Activated CD4-positive, alpha-beta memory T cell treated with anti-CD3 and anti-CD28 coated beads for 36 hours (primary cell): Measurements from ENCODE around the gene NEK6. TPM values are rescaled to one million over a fixed set of nuclear protein-coding genes. Genes with fewer than 3 reads are reported as not detected.
A peak's percentile ranks its signal among the peaks of the same experiment; 100 is the strongest.

ENCODE experiments used
- CTCF ChIA-PET: fragments of 350-600 bp; sonication (Branson Sonifier 250); formaldehyde crosslinking; loops from one replicate; lab custom pipeline; 2021; ENCODE audit warnings: antibody characterized with exemption, inconsistent platforms; lab: Charles Lee
- POLR2A ChIA-PET: fragments of 350-600 bp; sonication (Branson Sonifier 250); formaldehyde crosslinking; loops from one replicate; lab custom pipeline; 2021; ENCODE audit warnings: antibody characterized with exemption; lab: Charles Lee
- DNase-seq: peaks from one replicate; pipeline ENCODE4 v3.0.0-alpha.2; 2020
- H3K27ac Mint-ChIP-seq: one replicate; pipeline ENCODE4 v1.8.0; 2021; ENCODE audit warnings: mixed read lengths
- H3K27me3 Mint-ChIP-seq: one replicate; pipeline ENCODE4 v1.8.0; 2021; ENCODE audit warnings: mixed read lengths
- H3K36me3 Mint-ChIP-seq: one replicate; pipeline ENCODE4 v1.8.0; 2021; ENCODE audit warnings: mixed read lengths
- H3K4me1 Mint-ChIP-seq: one replicate; pipeline ENCODE4 v1.8.0; 2021; ENCODE audit warnings: low read depth, mixed read lengths
- H3K4me3 Mint-ChIP-seq: one replicate; pipeline ENCODE4 v1.8.0; 2021; ENCODE audit warnings: mild to moderate bottlenecking, mixed read lengths
- H3K9me3 Mint-ChIP-seq: one replicate; pipeline ENCODE4 v1.8.0; 2021; ENCODE audit warnings: mixed read lengths
- intact Hi-C: fragments of 100-400 bp; cut with micrococcal nuclease; formaldehyde crosslinking; loops from one replicate; pipeline ENCODE4 v1.15.1; 2023
- total RNA-seq, 2 experiments: library from RNA; stranded (reverse); gene quantifications; one replicate each; pipeline ENCODE4 v1.2.3, GENCODE V29; 2021

The NEK6 gene
- total RNA-seq, 2 experiments from 2014 or later: 16.1 to 18.8 TPM

DNA sequence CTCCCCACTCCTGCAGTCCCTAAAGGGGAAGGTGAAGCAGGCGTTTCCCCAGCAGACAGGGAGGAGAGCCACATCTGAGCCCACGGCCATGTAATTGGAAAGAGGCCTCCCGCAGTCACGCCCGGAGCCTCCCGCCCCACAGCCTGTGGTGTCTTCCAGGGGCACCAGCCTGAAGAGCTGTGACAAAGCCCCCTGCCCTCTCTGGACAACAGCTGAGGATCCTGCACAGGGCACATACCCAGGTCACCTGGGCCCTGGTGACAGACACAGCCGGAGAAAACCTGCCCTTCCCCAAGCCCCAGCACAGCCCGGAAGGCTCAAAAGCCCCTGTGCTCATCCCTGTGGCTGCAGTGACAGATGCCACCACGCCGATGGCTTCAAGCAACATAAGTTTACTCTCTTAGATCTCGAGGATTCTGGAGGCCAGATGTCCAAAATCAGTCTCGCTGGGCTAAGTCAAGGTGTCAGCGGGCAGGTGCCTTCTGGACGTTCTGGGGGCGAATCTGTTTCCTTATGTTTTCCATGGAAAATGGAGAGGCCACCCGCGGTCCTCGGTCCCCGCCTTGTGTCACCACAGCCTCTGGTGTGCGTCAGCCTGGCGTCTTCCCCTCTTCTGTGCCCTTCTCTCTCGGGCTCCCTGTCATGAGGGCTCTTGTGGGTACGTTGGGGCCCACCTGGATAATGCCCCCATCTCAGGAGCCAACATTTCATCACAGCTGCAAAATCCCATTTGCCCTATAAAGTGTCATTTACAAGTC, 86.0 kb downstream of the NEK6 start:
- no peaks in the 10 kb centered on the region for H3K9me3 Mint-ChIP-seq
- H3K4me1 Mint-ChIP-seq: no peaks in the 10 kb centered on the region
- no peaks in the 10 kb centered on the region for H3K27me3 Mint-ChIP-seq
- intact Hi-C loops: no loop called here
- DNase-seq: no peak
- H3K4me3 Mint-ChIP-seq: no peak overlapping the region
- ChIA-PET POLR2A (no interaction called here), CTCF (no interaction called here)
- H3K27ac Mint-ChIP-seq: no peak overlapping the region
- peaks cover 3% of the 10 kb centered on the region for H3K36me3 Mint-ChIP-seq

- CTCF ChIA-PET: no interaction called here
- Mint-ChIP-seq H3K27me3 (no peaks in the 10 kb centered on the region), H3K4me1 (no peaks in the 10 kb centered on the region), H3K9me3 (no peaks in the 10 kb centered on the region), H3K36me3 (peaks cover 3% of the 10 kb centered on the region), H3K27ac (no peak overlapping the region), H3K4me3 (no peak overlapping the region)
- intact Hi-C loops: no loop called here
- POLR2A ChIA-PET: no interaction called here
- no peak for DNase-seq
Observed at GRCh38 chr9:124344291-124345050, 86.7 kb downstream of the NEK6 start.

- intact Hi-C loops: no loop called here
- no peak overlapping the region for H3K4me3 Mint-ChIP-seq
- ChIA-PET POLR2A (no interaction called here), CTCF (no interaction called here)
- no peaks in the 10 kb centered on the region for H3K27me3 Mint-ChIP-seq
- no peak overlapping the region for H3K27ac Mint-ChIP-seq
- no peak for DNase-seq
- no peaks in the 10 kb centered on the region for H3K4me1 Mint-ChIP-seq
- H3K9me3 Mint-ChIP-seq: no peaks in the 10 kb centered on the region
- peaks cover 3% of the 10 kb centered on the region for H3K36me3 Mint-ChIP-seq
Observed at GRCh38 chr9:124345063-124345462, 87.3 kb downstream of the NEK6 start.

DNA sequence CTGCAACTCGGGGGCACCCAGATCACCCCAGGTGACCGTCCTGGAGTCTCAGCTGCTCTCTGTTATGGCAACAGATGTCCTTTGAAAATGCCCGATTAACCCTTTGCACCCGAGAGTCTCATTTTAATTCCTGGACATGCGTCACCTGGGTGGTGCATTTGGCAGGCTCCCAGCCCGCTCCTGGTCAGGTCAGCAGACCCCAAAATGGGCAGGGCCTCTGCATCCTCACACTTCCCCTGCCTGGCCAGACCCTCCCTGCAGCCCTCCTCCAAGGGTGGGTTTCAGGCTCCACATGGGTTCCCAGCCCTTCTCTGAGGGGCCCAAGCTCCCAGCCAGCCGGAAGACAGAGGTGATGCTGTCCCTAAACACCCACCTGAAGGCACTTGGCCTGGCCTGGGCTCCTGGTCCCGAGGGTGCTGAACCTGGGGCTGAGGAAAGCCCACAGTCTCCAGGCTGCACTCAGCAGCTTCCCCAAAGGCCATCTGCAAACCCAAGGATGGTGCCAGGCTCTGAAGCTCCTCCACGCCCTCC, 88.1 kb downstream of the NEK6 start:
- POLR2A ChIA-PET: no interaction called here
- H3K27me3 Mint-ChIP-seq: no peaks in the 10 kb centered on the region
- no peaks in the 10 kb centered on the region for H3K9me3 Mint-ChIP-seq
- H3K4me1 Mint-ChIP-seq: no peaks in the 10 kb centered on the region
- DNase-seq: no peak
- intact Hi-C loops: no loop called here
- H3K36me3 Mint-ChIP-seq: peaks cover 6% of the 10 kb centered on the region
- CTCF ChIA-PET: no interaction called here
- no peak overlapping the region for H3K27ac Mint-ChIP-seq
- no peak overlapping the region for H3K4me3 Mint-ChIP-seq

DNA sequence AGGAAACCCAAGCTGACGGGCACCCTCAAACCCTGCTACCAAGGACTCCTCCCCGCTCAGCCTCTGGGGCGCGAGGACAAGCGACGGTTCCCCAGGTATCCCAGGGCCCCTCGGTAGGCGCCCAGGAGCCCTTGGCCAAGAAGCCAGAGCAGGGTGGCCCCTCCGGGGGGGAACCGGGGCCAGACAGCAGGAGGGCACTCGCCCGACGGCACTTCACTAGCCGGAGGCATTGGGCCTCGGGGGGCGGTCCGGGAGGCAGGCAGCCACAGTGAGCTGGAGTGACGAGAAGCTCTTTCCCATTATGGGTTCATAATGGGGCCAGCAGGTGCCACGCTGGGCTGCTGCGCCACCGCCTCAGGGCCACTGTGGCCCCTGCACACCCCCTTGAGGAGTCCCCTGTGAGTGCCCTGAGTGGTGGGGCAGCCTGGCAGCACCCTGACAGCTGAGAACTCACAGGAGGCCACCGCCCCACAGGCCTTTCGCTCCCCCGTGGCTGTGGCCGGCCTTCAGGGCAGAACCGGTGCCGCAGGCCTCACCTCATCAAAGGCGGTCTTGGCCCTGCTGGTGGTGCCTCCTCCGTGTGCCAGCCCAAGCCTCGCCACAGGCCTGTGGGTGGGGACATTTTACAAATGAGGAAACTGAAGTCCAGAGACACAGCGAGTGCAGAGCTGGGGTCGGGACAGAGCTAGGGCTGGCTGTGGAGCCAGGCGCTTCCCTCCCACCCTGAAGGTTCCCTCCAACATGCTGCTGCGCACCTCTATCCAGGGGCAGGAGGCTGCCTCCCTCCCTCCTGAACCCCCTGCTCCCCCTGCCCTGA, 88.8 kb downstream of the NEK6 start:
- H3K4me3 Mint-ChIP-seq: no peak overlapping the region
- H3K27ac Mint-ChIP-seq: no peak overlapping the region
- intact Hi-C loops: no loop called here
- POLR2A ChIA-PET: no interaction called here
- DNase-seq: no peak
- H3K4me1 Mint-ChIP-seq: no peaks in the 10 kb centered on the region
- no peaks in the 10 kb centered on the region for H3K9me3 Mint-ChIP-seq
- no peaks in the 10 kb centered on the region for H3K27me3 Mint-ChIP-seq
- CTCF ChIA-PET: no interaction called here
- H3K36me3 Mint-ChIP-seq: peaks cover 8% of the 10 kb centered on the region

- CTCF ChIA-PET: no interaction called here
- H3K4me1 Mint-ChIP-seq: no peaks in the 10 kb centered on the region
- POLR2A ChIA-PET: no interaction called here
- no peak overlapping the region for H3K27ac Mint-ChIP-seq
- H3K36me3 Mint-ChIP-seq: peaks cover 15% of the 10 kb centered on the region
- H3K4me3 Mint-ChIP-seq: no peak overlapping the region
- intact Hi-C loops: no loop called here
- no peaks in the 10 kb centered on the region for H3K9me3 Mint-ChIP-seq
- no peaks in the 10 kb centered on the region for H3K27me3 Mint-ChIP-seq
- DNase-seq: no peak
Observed at GRCh38 chr9:124347206-124347967, 89.6 kb downstream of the NEK6 start.

DNA sequence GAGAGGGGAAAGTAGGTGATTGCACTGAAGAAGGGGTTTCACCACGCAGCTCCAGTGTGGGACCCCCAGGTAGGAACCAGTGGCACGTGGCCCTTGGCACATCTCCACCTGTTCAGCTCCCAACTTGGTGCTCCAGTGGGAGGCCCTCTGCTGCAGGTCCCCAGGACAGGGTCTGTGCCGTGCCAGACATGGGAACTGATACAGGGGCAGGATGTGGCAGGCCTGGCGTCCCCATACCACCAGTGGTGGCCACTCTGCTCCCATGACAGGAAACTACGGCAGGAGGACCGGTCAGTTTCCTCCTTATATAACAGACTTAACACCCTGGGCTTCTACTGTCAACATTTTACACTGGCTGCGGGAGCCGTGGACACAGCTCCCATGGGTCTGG, 90.2 kb downstream of the NEK6 start:
- no peaks in the 10 kb centered on the region for H3K4me1 Mint-ChIP-seq
- intact Hi-C loops: no loop called here
- H3K4me3 Mint-ChIP-seq: no peak overlapping the region
- H3K9me3 Mint-ChIP-seq: no peaks in the 10 kb centered on the region
- POLR2A ChIA-PET: interaction anchor here (1.5 kb wide), 1 partner anchor 15 kb away, joined by 3 read pairs; no protein-coding TSS in a partner anchor
- H3K27me3 Mint-ChIP-seq: no peaks in the 10 kb centered on the region
- no peak overlapping the region for H3K27ac Mint-ChIP-seq
- peaks cover 20% of the 10 kb centered on the region for H3K36me3 Mint-ChIP-seq
- CTCF ChIA-PET: no interaction called here
- DNase-seq: no peak

DNA sequence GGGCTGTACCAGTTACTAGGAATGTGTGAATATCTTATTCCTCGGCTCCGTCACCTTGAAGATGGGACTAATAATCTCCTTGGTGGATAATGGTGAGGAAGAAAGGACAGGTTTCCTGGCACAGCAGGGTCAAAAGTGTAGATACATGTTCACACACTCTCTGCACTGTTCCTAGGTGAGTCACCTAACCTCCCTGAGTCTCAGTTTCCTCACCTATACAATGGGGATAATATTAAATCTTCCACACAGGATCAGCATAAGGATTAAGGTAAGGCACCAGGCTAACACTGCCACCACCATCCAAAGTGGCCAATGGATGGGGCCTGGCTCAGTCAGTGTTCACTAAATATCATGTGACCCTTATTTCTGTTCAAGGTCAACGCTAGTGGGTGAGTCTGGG, 90.6 kb downstream of the NEK6 start:
- no peak for DNase-seq
- ChIA-PET CTCF (no interaction called here), POLR2A (interaction anchor here (1.5 kb wide), 1 partner anchor 15 kb away, joined by 3 read pairs; no protein-coding TSS in a partner anchor)
- intact Hi-C loops: no loop called here
- Mint-ChIP-seq H3K27ac (peak overlapping the region; percentile 18), H3K36me3 (peaks cover 22% of the 10 kb centered on the region), H3K4me1 (no peaks in the 10 kb centered on the region), H3K27me3 (no peaks in the 10 kb centered on the region), H3K4me3 (no peak overlapping the region), H3K9me3 (no peaks in the 10 kb centered on the region)

DNA sequence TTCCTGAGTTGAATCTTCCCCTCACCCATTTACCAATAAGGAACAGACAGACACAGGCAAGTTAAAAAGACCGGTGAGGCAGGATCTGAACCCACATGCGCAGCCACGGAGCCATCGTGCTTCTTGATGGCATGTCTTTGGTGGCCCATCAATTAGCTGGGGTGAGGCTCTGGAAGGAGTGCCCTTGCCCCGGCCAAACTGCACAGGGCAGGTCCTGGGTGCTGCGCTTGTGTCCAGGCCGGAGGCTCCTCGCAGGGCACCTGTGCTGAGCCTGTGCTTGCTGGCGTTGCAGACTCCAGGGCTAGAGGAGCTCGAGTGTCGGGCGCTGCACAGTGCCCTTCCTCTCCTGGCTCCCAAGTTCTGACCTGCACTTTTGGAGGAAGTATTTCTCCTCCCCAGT, 91.1 kb downstream of the NEK6 start:
- H3K27ac Mint-ChIP-seq: peak overlapping the region; percentile 18
- POLR2A ChIA-PET: interaction anchor here (1.5 kb wide), 1 partner anchor 14 kb away, joined by 3 read pairs; no protein-coding TSS in a partner anchor
- H3K27me3 Mint-ChIP-seq: no peaks in the 10 kb centered on the region
- H3K4me3 Mint-ChIP-seq: no peak overlapping the region
- CTCF ChIA-PET: no interaction called here
- intact Hi-C loops: no loop called here
- H3K36me3 Mint-ChIP-seq: peaks cover 26% of the 10 kb centered on the region
- H3K4me1 Mint-ChIP-seq: no peaks in the 10 kb centered on the region
- no peaks in the 10 kb centered on the region for H3K9me3 Mint-ChIP-seq
- no peak for DNase-seq

- Mint-ChIP-seq H3K4me3 (no peak overlapping the region), H3K9me3 (no peaks in the 10 kb centered on the region), H3K4me1 (no peaks in the 10 kb centered on the region), H3K36me3 (peaks cover 28% of the 10 kb centered on the region), H3K27ac (no peak overlapping the region), H3K27me3 (no peaks in the 10 kb centered on the region)
- intact Hi-C loops: no loop called here
- ChIA-PET CTCF (no interaction called here), POLR2A (interaction anchor here (1.5 kb wide), 1 partner anchor 14 kb away, joined by 3 read pairs; no protein-coding TSS in a partner anchor)
- DNase-seq: no peak
Observed at GRCh38 chr9:124349267-124349666, 91.5 kb downstream of the NEK6 start.

DNA sequence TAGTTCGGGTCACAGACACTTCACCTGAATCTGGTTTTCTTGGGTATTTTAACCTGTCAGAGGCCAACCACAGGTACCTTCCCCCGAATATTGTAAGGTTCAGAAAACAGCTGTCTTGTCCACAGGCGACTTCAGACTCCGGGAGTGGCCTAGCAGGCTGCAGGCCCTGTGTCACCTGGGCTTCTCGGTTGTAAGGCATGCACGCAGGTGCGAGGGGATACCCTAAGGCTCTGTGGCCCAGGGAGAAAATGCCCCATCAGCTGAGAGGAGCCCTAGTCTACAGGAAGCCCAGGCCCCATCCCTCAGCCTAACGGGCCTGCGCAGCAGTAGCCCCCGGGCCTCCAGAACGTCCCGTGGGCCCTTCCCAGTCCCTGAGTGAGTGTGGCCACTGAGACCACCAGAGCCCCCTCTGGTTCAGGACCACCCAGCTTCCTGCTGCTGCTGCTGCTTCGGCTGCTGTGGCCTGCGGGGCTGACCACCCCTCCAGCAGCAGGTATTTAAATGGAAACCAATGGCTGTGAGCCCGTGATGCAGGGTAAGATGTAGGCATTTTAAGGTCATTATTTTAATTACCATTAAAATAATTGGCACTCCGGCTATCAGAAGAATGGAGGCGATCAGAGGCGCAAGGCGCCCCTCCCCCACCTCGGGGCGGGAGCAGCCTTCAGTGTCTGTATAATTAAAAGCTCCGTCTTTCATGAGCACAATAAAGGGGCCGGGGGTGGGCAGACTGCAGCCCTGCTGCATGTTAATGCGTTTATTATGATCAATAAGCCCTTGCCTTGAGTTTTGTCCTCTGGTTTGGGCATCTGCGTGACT, 92.1 kb downstream of the NEK6 start:
- Mint-ChIP-seq H3K36me3 (peaks cover 28% of the 10 kb centered on the region), H3K4me1 (no peaks in the 10 kb centered on the region), H3K27me3 (no peaks in the 10 kb centered on the region), H3K4me3 (no peak overlapping the region), H3K9me3 (no peaks in the 10 kb centered on the region), H3K27ac (no peak overlapping the region)
- intact Hi-C loops: no loop called here
- DNase-seq: no peak
- POLR2A ChIA-PET: interaction anchor here (1.5 kb wide), 1 partner anchor 13 kb away, joined by 3 read pairs; no protein-coding TSS in a partner anchor
- CTCF ChIA-PET: interaction anchor here (0.7 to 1.3 kb wide), 2 partner anchors 223 to 226 kb away, joined by 4 to 9 read pairs; no protein-coding TSS in a partner anchor
